Measurements from ENCODE around the gene RCBTB1. TPM values are rescaled to one million over a fixed set of nuclear protein-coding genes. Genes with fewer than 3 reads are reported as not detected.

The RCBTB1 gene
- polyA plus RNA-seq, 1 of the 3 experiments (the other 2 are of a cell fraction) = 13.2 TPM

DNA sequence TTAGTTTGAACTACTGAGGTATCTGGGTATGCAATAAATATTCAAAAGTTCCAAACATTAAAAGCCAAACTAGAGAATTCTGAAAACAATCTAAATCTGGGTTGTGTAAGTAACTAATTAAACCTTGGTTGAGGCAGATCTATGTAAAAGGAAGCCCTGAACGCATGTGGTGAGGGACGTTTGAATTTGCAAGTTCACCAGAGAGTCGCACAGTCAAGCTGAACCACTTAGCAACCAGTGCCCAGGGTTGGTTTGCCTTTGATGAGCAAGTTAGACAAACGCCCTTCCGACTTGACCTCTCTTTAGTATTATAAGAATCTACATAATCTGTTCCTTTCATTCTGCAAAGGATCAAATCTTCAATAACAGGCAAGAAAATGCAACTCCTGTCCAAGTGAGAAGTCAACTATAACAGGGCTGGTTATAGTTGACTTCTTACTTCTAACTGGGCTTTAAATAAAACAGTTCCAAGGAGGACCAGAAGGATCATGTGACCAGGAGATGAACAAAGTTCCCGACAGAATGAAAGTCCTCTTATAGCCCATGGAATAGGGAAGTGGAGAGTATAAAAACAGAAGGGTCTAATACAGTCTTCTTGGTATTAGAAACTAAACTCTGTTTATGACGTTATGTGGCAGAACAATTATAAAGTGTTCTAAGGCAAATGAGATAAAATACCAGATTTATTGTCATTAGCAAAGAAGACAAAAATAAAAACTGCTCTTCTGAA is 49.0 kb downstream of the RCBTB1 start (continued):
- no peak for TF ChIP-seq CTCF (IDR thresholded peaks at IDR 0.05)
- no peak for TF ChIP-seq USF1 (IDR thresholded peaks at IDR 0.05; ENCODE audit: borderline replicate concordance, low read depth)
- no peak for TF ChIP-seq CHD2 (IDR thresholded peaks at IDR 0.05; ENCODE audit: low read length, partially characterized antibody)
- TF ChIP-seq MEF2A (IDR thresholded peaks at IDR 0.05; ENCODE audit: borderline replicate concordance, low read depth) = no peak
- TF ChIP-seq FOSL2 (IDR thresholded peaks at IDR 0.05; ENCODE audit: borderline replicate concordance, low read depth) = no peak

GRCh38 chr13:49533591-49534269 is 51.6 kb downstream of the RCBTB1 start:
- no peaks in the 10 kb centered on the region for H3K79me2 ChIP-seq (ENCODE audit: insufficient read depth)
- no peak overlapping the region for H3K4me2 ChIP-seq
- H3F3A ChIP-seq (replicated peaks; ENCODE audit: insufficient read depth) = no peaks in the 10 kb centered on the region
- no peak overlapping the region for H2AFZ ChIP-seq (ENCODE audit: low read depth)
- no peak for DNase-seq
- H3K36me3 ChIP-seq (replicated peaks in 1 of 2; ENCODE audit: control insufficient read depth in 1 of 2, insufficient read depth in 2 of 2, low read length in 1 of 2) = peaks cover 41 to 43% of the 10 kb centered on the region in 2 experiments
- no peaks in the 10 kb centered on the region for H3K27me3 ChIP-seq (ENCODE audit: insufficient read depth)
- ChIA-PET POLR2A (no interaction called here), CTCF (no interaction called here)
- no peaks in the 10 kb centered on the region for H4K20me1 ChIP-seq (ENCODE audit: insufficient read depth)
- no peak for TF ChIP-seq RCOR1 (IDR thresholded peaks at IDR 0.05; ENCODE audit: low read length)
- no peaks in the 10 kb centered on the region for H3K9me3 ChIP-seq
- no peaks in the 10 kb centered on the region for H3K4me1 ChIP-seq (ENCODE audit: control insufficient read depth in 1 of 2, insufficient read depth in 2 of 2, low read depth in 1 of 2, low read length in 1 of 2)
- no peak overlapping the region for H3K9ac ChIP-seq
- no peak overlapping the region for H3K27ac ChIP-seq (ENCODE audit: low read depth in 2 of 2, low read length in 1 of 2)
- H3K9me2 ChIP-seq = no peaks in the 10 kb centered on the region
- H3K4me3 ChIP-seq (ENCODE audit: low read depth in 2 of 2, low read length in 1 of 2) = no peak overlapping the region
- WGBS (ENCODE audit: low lambda C conversion rate) = 75% methylated on average over 7 of the region's 7 CpGs

GRCh38 chr13:49533011-49533410 is 52.3 kb downstream of the RCBTB1 start:
- ChIA-PET CTCF (no interaction called here), POLR2A (no interaction called here)
- no peak for DNase-seq
- no peak overlapping the region for H3K27ac ChIP-seq (ENCODE audit: low read depth in 2 of 2, low read length in 1 of 2)
- no peaks in the 10 kb centered on the region for H3K27me3 ChIP-seq (ENCODE audit: insufficient read depth)
- H3K79me2 ChIP-seq (ENCODE audit: insufficient read depth) = no peaks in the 10 kb centered on the region
- H3K9ac ChIP-seq = no peak overlapping the region
- H3K9me3 ChIP-seq = no peaks in the 10 kb centered on the region
- H3K4me3 ChIP-seq (ENCODE audit: low read depth in 2 of 2, low read length in 1 of 2) = no peak overlapping the region
- peaks cover 38 to 46% of the 10 kb centered on the region in 2 experiments for H3K36me3 ChIP-seq (replicated peaks in 1 of 2; ENCODE audit: control insufficient read depth in 1 of 2, insufficient read depth in 2 of 2, low read length in 1 of 2)
- H3K4me1 ChIP-seq (ENCODE audit: control insufficient read depth in 1 of 2, insufficient read depth in 2 of 2, low read depth in 1 of 2, low read length in 1 of 2) = no peaks in the 10 kb centered on the region
- no peaks in the 10 kb centered on the region for H3F3A ChIP-seq (replicated peaks; ENCODE audit: insufficient read depth)
- no peak overlapping the region for H2AFZ ChIP-seq (ENCODE audit: low read depth)
- no peak overlapping the region for H3K4me2 ChIP-seq
- H4K20me1 ChIP-seq (ENCODE audit: insufficient read depth) = no peaks in the 10 kb centered on the region
- H3K9me2 ChIP-seq = no peaks in the 10 kb centered on the region
- no peak for TF ChIP-seq PBX3 (IDR thresholded peaks at IDR 0.05)
- no peak for TF ChIP-seq TCF12 (IDR thresholded peaks at IDR 0.05)
- no peak for TF ChIP-seq MEF2A (IDR thresholded peaks at IDR 0.05; ENCODE audit: borderline replicate concordance, low read depth)
- no peak for TF ChIP-seq GATA2 (CRISPR knock-in tag; IDR thresholded peaks at IDR 0.05)
- no peak for TF ChIP-seq NRF1 (IDR thresholded peaks at IDR 0.05; ENCODE audit: low read depth, low read length)
- TF ChIP-seq CHD2 (IDR thresholded peaks at IDR 0.05; ENCODE audit: low read length, partially characterized antibody) = no peak
- TF ChIP-seq ZBTB33 (IDR thresholded peaks at IDR 0.05; ENCODE audit: borderline replicate concordance, low read depth) = no peak
- TF ChIP-seq RAD21 (IDR thresholded peaks at IDR 0.05; ENCODE audit: low read length) = no peak
- no peak for TF ChIP-seq TEAD4 (IDR thresholded peaks at IDR 0.05; ENCODE audit: borderline replicate concordance, insufficient read depth)
- no peak for TF ChIP-seq RCOR1 (IDR thresholded peaks at IDR 0.05; ENCODE audit: low read length)
- TF ChIP-seq, protein P1, sequence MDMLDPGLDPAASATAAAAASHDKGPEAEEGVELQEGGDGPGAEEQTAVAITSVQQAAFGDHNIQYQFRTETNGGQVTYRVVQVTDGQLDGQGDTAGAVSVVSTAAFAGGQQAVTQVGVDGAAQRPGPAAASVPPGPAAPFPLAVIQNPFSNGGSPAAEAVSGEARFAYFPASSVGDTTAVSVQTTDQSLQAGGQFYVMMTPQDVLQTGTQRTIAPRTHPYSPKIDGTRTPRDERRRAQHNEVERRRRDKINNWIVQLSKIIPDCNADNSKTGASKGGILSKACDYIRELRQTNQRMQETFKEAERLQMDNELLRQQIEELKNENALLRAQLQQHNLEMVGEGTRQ (IDR thresholded peaks at IDR 0.05; ENCODE audit: borderline replicate concordance, low read depth, low read length) = no peak
